ENCODE measurements around the gene CYSTM1.

CYSTM1 gene

GRCh38 chr5:140215276-140215675 is 40.3 kb downstream of the CYSTM1 start:
- Histone ChIP-seq H2AFZ (ENCODE audit: low read depth, low read length) (no peak overlapping the region), H3K27me3 (ENCODE audit: insufficient read depth, low read length, poor library complexity) (no peaks in the 10 kb centered on the region), H3K9me3 (ENCODE audit: insufficient read depth, low read length, severe bottlenecking) (no peaks in the 10 kb centered on the region), H3K4me3 (ENCODE audit: low read depth in 1 of 2, low read length in 2 of 2) (no peak overlapping the region), H3K9ac (ENCODE audit: low read depth, low read length) (no peak overlapping the region), H3K36me3 (ENCODE audit: insufficient read depth, low read length) (no peaks in the 10 kb centered on the region), H4K20me1 (ENCODE audit: insufficient read depth, low read length) (peaks cover 7% of the 10 kb centered on the region; the same call in 1 of the 2 replicates), H3K27ac (ENCODE audit: low read length) (no peak overlapping the region), H3K79me2 (ENCODE audit: insufficient read depth, low read length) (no peaks in the 10 kb centered on the region), H3K4me1 (ENCODE audit: insufficient read depth, low read length) (peaks cover 3% of the 10 kb centered on the region; the same call in 1 of the 2 replicates), H3K4me2 (ENCODE audit: insufficient read depth, low read length) (no peak overlapping the region)
- ATAC-seq (ENCODE audit: insufficient read depth, low read depth): no peak
- DNase-seq: no peak
- no peak for TF ChIP-seq EZH2 (IDR thresholded peaks at IDR 0.05; ENCODE audit: borderline replicate concordance, low read depth, low read length, severe bottlenecking)
- TF ChIP-seq CTCF (IDR thresholded peaks at IDR 0.05; ENCODE audit: borderline replicate concordance, extremely low read depth, low read length, poor library complexity, severe bottlenecking): no peak

- no peak overlapping the region for H3K9ac ChIP-seq (ENCODE audit: low read depth, low read length)
- no peaks in the 10 kb centered on the region for H3K79me2 ChIP-seq (ENCODE audit: insufficient read depth, low read length)
- no peak overlapping the region for H3K4me3 ChIP-seq (ENCODE audit: low read depth in 1 of 2, low read length in 2 of 2)
- no peak for DNase-seq
- peaks cover 3% of the 10 kb centered on the region; the same call in 1 of the 2 replicates for H3K4me1 ChIP-seq (ENCODE audit: insufficient read depth, low read length)
- no peak for ATAC-seq (ENCODE audit: insufficient read depth, low read depth)
- H3K27me3 ChIP-seq (ENCODE audit: insufficient read depth, low read length, poor library complexity): no peaks in the 10 kb centered on the region
- H3K4me2 ChIP-seq (ENCODE audit: insufficient read depth, low read length): no peak overlapping the region
- H2AFZ ChIP-seq (ENCODE audit: low read depth, low read length): no peak overlapping the region
- TF ChIP-seq CTCF (IDR thresholded peaks at IDR 0.05; ENCODE audit: borderline replicate concordance, extremely low read depth, low read length, poor library complexity, severe bottlenecking): no peak
- TF ChIP-seq EZH2 (IDR thresholded peaks at IDR 0.05; ENCODE audit: borderline replicate concordance, low read depth, low read length, severe bottlenecking): no peak
- no peak overlapping the region for H3K27ac ChIP-seq (ENCODE audit: low read length)
- no peaks in the 10 kb centered on the region for H3K36me3 ChIP-seq (ENCODE audit: insufficient read depth, low read length)
- H4K20me1 ChIP-seq (ENCODE audit: insufficient read depth, low read length): peaks cover 7% of the 10 kb centered on the region; the same call in 1 of the 2 replicates
- H3K9me3 ChIP-seq (ENCODE audit: insufficient read depth, low read length, severe bottlenecking): no peaks in the 10 kb centered on the region
These were observed 41.6 kb downstream of the CYSTM1 start for GRCh38 chr5:140216478-140217074.

- no peaks in the 10 kb centered on the region for H3K79me2 ChIP-seq (ENCODE audit: insufficient read depth, low read length)
- H3K9ac ChIP-seq (ENCODE audit: low read depth, low read length): no peak overlapping the region
- no peaks in the 10 kb centered on the region for H3K36me3 ChIP-seq (ENCODE audit: insufficient read depth, low read length)
- ATAC-seq (ENCODE audit: insufficient read depth, low read depth): no peak
- TF ChIP-seq EZH2 (IDR thresholded peaks at IDR 0.05; ENCODE audit: borderline replicate concordance, low read depth, low read length, severe bottlenecking) (no peak), CTCF (IDR thresholded peaks at IDR 0.05; ENCODE audit: borderline replicate concordance, extremely low read depth, low read length, poor library complexity, severe bottlenecking) (no peak)
- no peak overlapping the region for H3K4me2 ChIP-seq (ENCODE audit: insufficient read depth, low read length)
- H3K4me3 ChIP-seq (ENCODE audit: low read depth in 1 of 2, low read length in 2 of 2): no peak overlapping the region
- peaks cover 7% of the 10 kb centered on the region; the same call in 1 of the 2 replicates for H4K20me1 ChIP-seq (ENCODE audit: insufficient read depth, low read length)
- no peak for DNase-seq
- no peaks in the 10 kb centered on the region for H3K27me3 ChIP-seq (ENCODE audit: insufficient read depth, low read length, poor library complexity)
- no peak overlapping the region for H3K27ac ChIP-seq (ENCODE audit: low read length)
- H2AFZ ChIP-seq (ENCODE audit: low read depth, low read length): no peak overlapping the region
- H3K9me3 ChIP-seq (ENCODE audit: insufficient read depth, low read length, severe bottlenecking): no peaks in the 10 kb centered on the region
- peaks cover 3% of the 10 kb centered on the region; the same call in 1 of the 2 replicates for H3K4me1 ChIP-seq (ENCODE audit: insufficient read depth, low read length)
These were observed 42.5 kb downstream of the CYSTM1 start for GRCh38 chr5:140217299-140218026.
